ENCODE measurements around the gene COX14. TPM values are rescaled to one million over a fixed set of nuclear protein-coding genes. Genes with fewer than 3 reads are reported as not detected.
"Not testable (repeated sequence)": the region's sequence is repeated elsewhere in the genome, so short reads cannot be mapped to it uniquely, and the experiment has no call there.

COX14 gene
- total RNA-seq, 4 donors from 2014 or later = 40.6 to 135 (median 90.9) TPM

DNA sequence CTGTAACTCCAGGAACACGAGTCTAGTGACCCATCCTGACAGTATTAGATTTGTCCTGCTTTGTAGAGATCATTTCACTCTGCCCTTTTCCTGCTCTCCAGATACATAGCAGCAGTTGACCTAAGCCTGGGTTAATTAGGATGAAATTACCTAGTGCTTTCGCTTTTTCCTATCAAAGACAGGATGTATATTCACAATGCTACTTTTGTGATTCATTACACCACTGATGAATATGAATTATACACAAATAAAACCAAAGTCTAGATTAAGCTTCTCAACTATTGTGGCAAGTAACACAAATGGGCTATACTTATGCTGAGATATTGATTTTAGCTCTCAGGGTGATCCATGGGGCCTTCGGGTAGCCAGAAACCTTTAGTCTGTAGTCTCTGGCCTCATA, 37.3 kb downstream of the COX14 start:
- H3K27me3 ChIP-seq = no peaks in the 10 kb centered on the region
- intact Hi-C loops (cut with DNase I) = no loop called here
- peaks cover 11 to 14% of the 10 kb centered on the region in 2 donors for H3K4me1 ChIP-seq
- no peaks in the 10 kb centered on the region for H3K9me3 ChIP-seq
- TF ChIP-seq CTCF (IDR thresholded peaks at IDR 0.05) = no peak
- TF ChIP-seq POLR2A (IDR thresholded peaks at IDR 0.05) = no peak
- no peaks in the 10 kb centered on the region for H3K36me3 ChIP-seq
- no peak overlapping the region for H3K27ac ChIP-seq
- no peak for DNase-seq
- H3K4me3 ChIP-seq (replicated peaks in 1 of 3) = no peak overlapping the region
- 78 to 85% methylated on average over 3 of the region's 3 CpGs for WGBS, 2 donors

- intact Hi-C loops (cut with DNase I) = no loop called here
- TF ChIP-seq POLR2A (IDR thresholded peaks at IDR 0.05) (no peak), CTCF (IDR thresholded peaks at IDR 0.05) (no peak)
- Histone ChIP-seq H3K36me3 (no peaks in the 10 kb centered on the region), H3K9me3 (no peaks in the 10 kb centered on the region), H3K27me3 (no peaks in the 10 kb centered on the region), H3K27ac (no peak overlapping the region), H3K4me3 (replicated peaks in 1 of 3) (no peak overlapping the region), H3K4me1 (peaks cover 11 to 14% of the 10 kb centered on the region in 2 donors)
- no peak for DNase-seq
- WGBS, 2 donors = 34 to 49% methylated on average over 1 of the region's 1 CpG
Measured at GRCh38 chr12:50151047-50151687, 39.1 kb downstream of the COX14 start.

- H3K4me3 ChIP-seq (replicated peaks in 1 of 3); H3K36me3 ChIP-seq; intact Hi-C loops (cut with DNase I); H3K9me3 ChIP-seq; H3K27ac ChIP-seq; DNase-seq; H3K27me3 ChIP-seq: not testable (repeated sequence)
- 84 to 91% methylated on average over 5 of the region's 5 CpGs for WGBS, 2 donors
- H3K4me1 ChIP-seq = peaks cover 11 to 14% of the 10 kb centered on the region in 2 donors
Measured at GRCh38 chr12:50154947-50155346, 42.9 kb downstream of the COX14 start.

- no peak overlapping the region for H3K4me3 ChIP-seq (replicated peaks in 1 of 3)
- intact Hi-C loops (cut with DNase I) = no loop called here
- no peaks in the 10 kb centered on the region for H3K27me3 ChIP-seq
- no peak for TF ChIP-seq POLR2A (IDR thresholded peaks at IDR 0.05)
- TF ChIP-seq CTCF (IDR thresholded peaks at IDR 0.05) = no peak
- no peaks in the 10 kb centered on the region for H3K9me3 ChIP-seq
- no peak for DNase-seq
- H3K36me3 ChIP-seq = no peaks in the 10 kb centered on the region
- peaks cover under 1 to 1% of the 10 kb centered on the region in 2 donors for H3K4me1 ChIP-seq
- no peak overlapping the region for H3K27ac ChIP-seq
Measured at GRCh38 chr12:50156641-50157040, 44.6 kb downstream of the COX14 start.

- H3K4me1 ChIP-seq = no peaks in the 10 kb centered on the region
- no peak overlapping the region for H3K4me3 ChIP-seq (replicated peaks in 1 of 3)
- intact Hi-C loops (cut with DNase I) = no loop called here
- no peaks in the 10 kb centered on the region for H3K36me3 ChIP-seq
- TF ChIP-seq CTCF (IDR thresholded peaks at IDR 0.05) = no peak
- TF ChIP-seq POLR2A (IDR thresholded peaks at IDR 0.05) = no peak
- WGBS, 2 donors = 95 to 96% methylated on average over 2 of the region's 2 CpGs
- no peaks in the 10 kb centered on the region for H3K9me3 ChIP-seq
- no peak overlapping the region for H3K27ac ChIP-seq
- no peak for DNase-seq
- H3K27me3 ChIP-seq = no peaks in the 10 kb centered on the region
Measured at GRCh38 chr12:50157259-50157658, 45.2 kb downstream of the COX14 start.

Data from thyroid gland (tissue), 4 donors.